Kidney (tissue), 14 donors: Measurements from ENCODE around the gene SERPINA3. TPM values are rescaled to one million over a fixed set of nuclear protein-coding genes. Genes with fewer than 3 reads are reported as not detected.

Experiments used
- DNase-seq, 5 donors: peaks; one replicate each; pipeline ENCODE4 v3.0.0-alpha.2; 2013 to 2020
- FAIRE-seq: peaks from 2 replicates; lab custom pipeline; 2012; peaks lifted over from hg19 to GRCh38; lab: Jason Lieb, UNC
- H3K27ac ChIP-seq, 2 donors: one replicate each; pipeline ENCODE4 v1.7.0; 2013; ENCODE audit warnings: low read depth in 2 of 2, low read length in 2 of 2, inconsistent platforms in 1 of 2
- H3K27me3 ChIP-seq: one replicate; pipeline ENCODE4 v1.7.1; 2013; ENCODE audit warnings: low read length, inconsistent platforms; ENCODE audit not compliant: control insufficient read depth, insufficient read depth
- H3K36me3 ChIP-seq, 3 donors: one replicate each; pipeline versions ENCODE4 v1.7.0 to v1.7.1; 2013; ENCODE audit warnings: low read length in 3 of 3, control low read depth in 1 of 3, inconsistent platforms in 1 of 3; ENCODE audit not compliant: insufficient read depth in 3 of 3, control insufficient read depth in 2 of 3
- H3K4me1 ChIP-seq, 3 donors: one replicate each; pipeline versions ENCODE4 v1.7.0 to v1.7.1; 2013; ENCODE audit warnings: low read length in 3 of 3, inconsistent platforms in 1 of 3, low read depth in 1 of 3; ENCODE audit not compliant: control insufficient read depth in 2 of 3, insufficient read depth in 2 of 3
- H3K4me3 ChIP-seq, 3 donors: one replicate each; pipeline versions ENCODE4 v1.7.0 to v1.8.1; 2013; ENCODE audit warnings: low read length in 3 of 3, control low read depth in 1 of 3, inconsistent platforms in 1 of 3
- H3K9ac ChIP-seq, 3 donors: one replicate each; pipeline versions ENCODE4 v1.7.0 to v1.7.1; 2013; ENCODE audit warnings: low read length in 3 of 3, control low read depth in 1 of 3, inconsistent platforms in 1 of 3
- H3K9me3 ChIP-seq, 3 donors: one replicate each; pipeline versions ENCODE4 v1.7.0 to v1.7.1; 2013; ENCODE audit warnings: low read length in 3 of 3, control low read depth in 1 of 3, inconsistent platforms in 1 of 3; ENCODE audit not compliant: control insufficient read depth in 2 of 3, insufficient read depth in 1 of 3
- CTCF ChIP-seq: IDR thresholded peaks from 3 replicates; pipeline ENCODE4 v1.5.1; 2012; ENCODE audit warnings: mild to moderate bottlenecking, moderate library complexity, borderline replicate concordance; ENCODE audit not compliant: insufficient read depth; ENCODE audit errors: extremely low read depth
- intact Hi-C: fragments of 100-400 bp; cut with DNase I; formaldehyde crosslinking; loops from one replicate; pipeline ENCODE4 v1.11.1; 2022
- polyA plus RNA-seq: library from polyadenylated mRNA; stranded (reverse); fragments of 350-450 nt; fragmentation: Illumina TruSeq; extraction: RNeasy Lipid Tissue Mini Kit (QIAGEN cat#74804); gene quantifications from one replicate; pipeline ENCODE4 v1.2.3, GENCODE V29; 2014; ENCODE audit warnings: low read depth, low replicate concordance; ENCODE audit not compliant: insufficient read depth
- total RNA-seq: library from RNA; stranded (reverse); fragmentation: NEBNext Ultra II Directional; extraction: Animal tissue kit (Norgen Biotek cat#: 25700); gene quantifications from one replicate; pipeline ENCODE4 v1.2.1, GENCODE V29; 2021
- donor health status: control.
- donor health status: control.
- donor health status: control.
- donor health status: control.
- donor health status: control.
- donor health status: DM: yes; HTN: yes; CAD: no.
- donor health status: Normal renal cell carcinoma (clear cell type).

SERPINA3 gene
- total and polyA plus RNA-seq, 2 donors from 2014 or later, result 786 to 1,762 TPM

DNA sequence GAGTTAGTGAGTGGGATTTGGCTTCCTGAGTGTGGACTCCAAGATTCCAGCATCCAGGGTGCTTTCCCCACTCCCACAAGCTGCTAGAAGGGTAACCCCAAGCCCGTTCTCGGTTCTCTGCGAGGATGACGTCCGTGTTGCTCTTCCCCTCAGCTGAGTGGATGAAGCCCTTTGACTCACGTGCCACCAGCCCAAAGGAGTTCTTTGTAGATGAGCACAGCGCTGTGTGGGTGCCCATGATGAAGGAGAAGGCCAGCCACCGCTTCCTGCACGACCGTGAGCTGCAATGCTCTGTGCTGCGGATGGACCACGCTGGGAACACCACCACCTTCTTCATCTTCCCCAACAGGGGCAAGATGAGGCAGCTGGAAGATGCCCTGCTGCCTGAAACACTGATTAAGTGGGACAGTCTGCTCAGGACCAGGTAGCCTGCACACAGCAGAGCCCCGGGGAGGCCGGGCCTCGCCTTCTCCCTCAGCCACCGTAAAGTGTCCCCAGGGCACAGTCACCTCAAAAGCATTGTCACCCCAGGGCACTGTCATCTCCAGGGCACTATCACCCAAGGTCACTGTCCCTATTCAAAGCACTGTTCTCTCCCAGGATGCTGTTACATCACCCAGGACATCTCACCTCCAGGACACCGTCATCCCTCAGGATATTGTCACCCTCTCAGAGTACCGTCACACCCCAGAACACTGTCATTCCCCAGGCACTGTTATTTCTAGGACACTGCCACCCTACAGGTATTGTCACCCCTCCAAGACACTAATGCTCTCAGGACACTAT is 31.3 kb downstream of the SERPINA3 start:
- Histone ChIP-seq H3K9ac (no peak overlapping the region), H3K4me3 (no peak overlapping the region), H3K27me3 (no peaks in the 10 kb centered on the region), H3K4me1 (no peaks in the 10 kb centered on the region), H3K36me3 (no peaks in the 10 kb centered on the region), H3K27ac (no peak overlapping the region), H3K9me3 (no peaks in the 10 kb centered on the region)
- DNase-seq (peak in 1 of 5 donors; percentile 11), FAIRE-seq (no peak)
- intact Hi-C loops, result no loop called here
- TF ChIP-seq CTCF, result no peak

DNA sequence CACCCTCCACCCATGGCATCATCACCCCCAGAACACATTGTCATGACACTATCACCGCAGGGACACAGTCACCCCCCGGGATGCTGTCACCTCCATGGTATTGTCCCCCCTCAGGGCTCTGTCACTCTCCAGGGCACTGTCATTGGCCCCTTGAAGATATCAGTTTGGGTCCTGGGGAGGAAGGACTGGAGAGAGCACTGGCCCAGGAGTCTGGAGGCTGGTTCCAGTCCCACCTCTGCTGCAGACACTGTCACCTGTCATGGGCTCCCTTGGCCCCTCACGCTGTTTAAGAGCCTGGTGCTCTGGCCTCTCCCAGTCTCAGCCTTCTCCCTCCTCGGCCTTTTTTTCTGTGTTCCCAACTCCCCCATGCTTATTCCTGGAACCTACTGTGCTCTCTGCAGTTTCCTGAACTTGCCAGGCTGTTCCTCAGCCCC is 31.9 kb downstream of the SERPINA3 start:
- Histone ChIP-seq H3K4me1 (no peaks in the 10 kb centered on the region), H3K9me3 (peaks cover 0 to 2% (median 0%) of the 10 kb centered on the region in 3 donors), H3K9ac (no peak overlapping the region), H3K36me3 (no peaks in the 10 kb centered on the region), H3K27ac (no peak overlapping the region), H3K4me3 (no peak overlapping the region), H3K27me3 (no peaks in the 10 kb centered on the region)
- no peak for TF ChIP-seq CTCF
- intact Hi-C loops, result no loop called here
- no peak for FAIRE-seq
- DNase-seq, result peak in 1 of 5 donors; percentile 23

- FAIRE-seq, result no peak
- Histone ChIP-seq H3K9me3 (peaks cover 0 to 3% (median 0%) of the 10 kb centered on the region in 3 donors), H3K36me3 (no peaks in the 10 kb centered on the region), H3K4me3 (no peak overlapping the region), H3K27me3 (no peaks in the 10 kb centered on the region), H3K9ac (no peak overlapping the region), H3K27ac (no peak overlapping the region), H3K4me1 (no peaks in the 10 kb centered on the region)
- no peak for TF ChIP-seq CTCF
- intact Hi-C loops, result no loop called here
- no peak for DNase-seq
These were observed 33.9 kb downstream of the SERPINA3 start for GRCh38 chr14:94646066-94646465.
